HG02678 (cell line): ENCODE measurements around the gene CXCL6.

Source experiments
- ATAC-seq: cut with Tn5 transposase; IDR thresholded peaks from one replicate; pipeline ENCODE4 v1.9.1; 2021; ENCODE audit warnings: mild to moderate bottlenecking, moderate library complexity; ENCODE audit not compliant: unreplicated experiment

The CXCL6 gene

GRCh38 chr4:73865431-73866096 is 29.1 kb downstream of the CXCL6 start:
- no peak for ATAC-seq

DNA sequence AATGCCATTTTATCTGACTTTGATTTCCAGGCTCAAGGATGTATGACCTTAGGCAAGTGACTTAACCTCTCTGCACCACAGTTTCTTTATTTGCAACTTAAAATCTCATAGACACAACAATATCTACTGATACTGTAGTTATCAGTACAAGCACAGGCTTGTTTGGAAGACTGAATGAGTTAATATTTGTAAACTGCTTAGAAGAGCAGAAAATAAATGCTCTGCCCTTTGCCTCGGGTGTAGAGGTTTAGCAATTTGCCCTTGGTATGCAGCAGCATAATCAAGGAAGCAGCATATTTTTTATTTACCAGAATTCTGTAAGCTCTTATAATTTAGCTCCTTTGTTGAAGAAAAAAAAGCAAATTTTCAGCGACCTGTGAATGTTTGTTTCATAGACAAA is 29.8 kb downstream of the CXCL6 start:
- ATAC-seq, result no peak

DNA sequence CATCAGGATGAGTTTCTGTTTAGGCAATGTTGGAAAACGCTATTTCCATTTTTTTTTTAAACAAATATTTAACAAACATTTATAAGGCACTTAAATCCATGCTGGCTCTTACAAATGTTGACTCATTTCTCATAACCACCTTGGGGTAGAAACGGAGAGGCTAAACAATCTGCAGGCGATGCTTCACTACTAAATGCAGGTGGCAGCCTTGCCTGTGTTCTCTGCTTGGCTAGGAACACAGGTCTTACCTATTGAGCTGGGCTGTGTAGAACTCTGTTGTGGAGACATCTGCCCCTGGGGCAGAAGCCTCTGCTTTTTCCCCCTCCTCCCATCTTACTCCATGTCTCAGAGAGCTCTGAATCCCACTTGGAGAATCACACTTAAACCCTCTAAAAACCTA is 31.3 kb downstream of the CXCL6 start:
- ATAC-seq, result no peak

- no peak for ATAC-seq
Measured at GRCh38 chr4:73868206-73869129, 32.0 kb downstream of the CXCL6 start.

DNA sequence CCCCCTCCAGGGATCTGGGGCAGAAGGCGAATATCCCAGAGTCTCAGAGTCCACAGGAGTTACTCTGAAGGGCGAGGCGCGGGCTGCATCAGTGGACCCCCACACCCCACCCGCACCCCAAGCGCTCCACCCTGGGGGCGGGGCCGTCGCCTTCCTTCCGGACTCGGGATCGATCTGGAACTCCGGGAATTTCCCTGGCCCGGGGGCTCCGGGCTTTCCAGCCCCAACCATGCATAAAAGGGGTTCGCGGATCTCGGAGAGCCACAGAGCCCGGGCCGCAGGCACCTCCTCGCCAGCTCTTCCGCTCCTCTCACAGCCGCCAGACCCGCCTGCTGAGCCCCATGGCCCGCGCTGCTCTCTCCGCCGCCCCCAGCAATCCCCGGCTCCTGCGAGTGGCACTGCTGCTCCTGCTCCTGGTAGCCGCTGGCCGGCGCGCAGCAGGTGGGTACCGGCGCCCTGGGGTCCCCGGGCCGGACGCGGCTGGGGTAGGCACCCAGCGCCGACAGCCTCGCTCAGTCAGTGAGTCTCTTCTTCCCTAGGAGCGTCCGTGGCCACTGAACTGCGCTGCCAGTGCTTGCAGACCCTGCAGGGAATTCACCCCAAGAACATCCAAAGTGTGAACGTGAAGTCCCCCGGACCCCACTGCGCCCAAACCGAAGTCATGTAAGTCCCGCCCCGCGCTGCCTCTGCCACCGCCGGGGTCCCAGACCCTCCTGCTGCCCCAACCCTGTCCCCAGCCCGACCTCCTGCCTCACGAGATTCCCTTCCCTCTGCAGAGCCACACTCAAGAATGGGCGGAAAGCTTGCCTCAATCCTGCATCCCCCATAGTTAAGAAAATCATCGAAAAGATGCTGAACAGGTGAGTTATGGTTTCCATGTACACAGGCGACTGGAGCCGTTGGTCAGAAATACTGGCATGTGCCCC is 32.9 kb downstream of the CXCL6 start, which contains the start of gene CXCL1:
TSS of gene CXCL1 (plus strand) at position 264 of the 926 bp plus-strand sequence. CDS start at position 342, 78 bp downstream.
- ATAC-seq, result no peak

GRCh38 chr4:73870260-73870659 is 33.8 kb downstream of the CXCL6 start:
- no peak for ATAC-seq

DNA sequence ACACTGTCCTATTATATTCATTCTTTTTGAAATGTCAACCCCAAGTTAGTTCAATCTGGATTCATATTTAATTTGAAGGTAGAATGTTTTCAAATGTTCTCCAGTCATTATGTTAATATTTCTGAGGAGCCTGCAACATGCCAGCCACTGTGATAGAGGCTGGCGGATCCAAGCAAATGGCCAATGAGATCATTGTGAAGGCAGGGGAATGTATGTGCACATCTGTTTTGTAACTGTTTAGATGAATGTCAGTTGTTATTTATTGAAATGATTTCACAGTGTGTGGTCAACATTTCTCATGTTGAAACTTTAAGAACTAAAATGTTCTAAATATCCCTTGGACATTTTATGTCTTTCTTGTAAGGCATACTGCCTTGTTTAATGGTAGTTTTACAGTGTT is 34.3 kb downstream of the CXCL6 start:
- no peak for ATAC-seq

DNA sequence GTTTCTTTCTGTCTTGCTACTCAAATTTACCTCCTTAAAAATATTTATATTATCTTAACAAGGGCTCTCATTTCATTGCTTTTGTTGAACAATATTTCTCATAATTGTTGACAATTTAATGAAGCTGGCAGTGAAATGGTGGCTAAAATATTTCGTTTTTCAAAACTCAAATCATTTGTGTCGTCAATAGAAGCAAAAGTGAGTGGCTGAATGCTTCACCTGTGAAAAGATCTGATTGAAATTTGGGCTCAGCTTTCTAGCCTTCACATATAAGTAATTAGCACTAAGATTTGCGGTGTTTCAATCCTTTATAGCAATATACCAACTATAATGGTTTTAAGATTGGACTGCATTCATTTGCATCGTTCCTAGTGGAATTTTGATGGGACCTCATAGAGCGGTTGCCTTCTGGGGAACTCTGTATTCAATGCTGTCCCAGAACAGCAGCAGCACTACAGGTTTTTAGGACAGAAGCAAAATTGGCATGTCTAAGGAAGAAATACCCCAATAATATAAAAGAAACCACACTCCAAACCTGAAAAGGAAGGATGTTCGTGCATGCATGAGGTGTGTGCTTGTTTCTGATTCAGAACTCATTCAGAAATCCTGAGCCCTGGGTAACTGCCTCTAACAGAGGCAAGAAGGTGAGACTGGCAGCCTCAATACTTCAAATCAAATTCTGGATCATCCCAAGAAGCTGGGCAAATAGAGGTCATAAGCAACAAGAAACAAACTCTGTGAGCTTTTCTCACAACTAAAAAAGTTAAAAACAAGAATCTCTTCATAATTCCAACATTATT is 35.2 kb downstream of the CXCL6 start:
- ATAC-seq, result no peak

DNA sequence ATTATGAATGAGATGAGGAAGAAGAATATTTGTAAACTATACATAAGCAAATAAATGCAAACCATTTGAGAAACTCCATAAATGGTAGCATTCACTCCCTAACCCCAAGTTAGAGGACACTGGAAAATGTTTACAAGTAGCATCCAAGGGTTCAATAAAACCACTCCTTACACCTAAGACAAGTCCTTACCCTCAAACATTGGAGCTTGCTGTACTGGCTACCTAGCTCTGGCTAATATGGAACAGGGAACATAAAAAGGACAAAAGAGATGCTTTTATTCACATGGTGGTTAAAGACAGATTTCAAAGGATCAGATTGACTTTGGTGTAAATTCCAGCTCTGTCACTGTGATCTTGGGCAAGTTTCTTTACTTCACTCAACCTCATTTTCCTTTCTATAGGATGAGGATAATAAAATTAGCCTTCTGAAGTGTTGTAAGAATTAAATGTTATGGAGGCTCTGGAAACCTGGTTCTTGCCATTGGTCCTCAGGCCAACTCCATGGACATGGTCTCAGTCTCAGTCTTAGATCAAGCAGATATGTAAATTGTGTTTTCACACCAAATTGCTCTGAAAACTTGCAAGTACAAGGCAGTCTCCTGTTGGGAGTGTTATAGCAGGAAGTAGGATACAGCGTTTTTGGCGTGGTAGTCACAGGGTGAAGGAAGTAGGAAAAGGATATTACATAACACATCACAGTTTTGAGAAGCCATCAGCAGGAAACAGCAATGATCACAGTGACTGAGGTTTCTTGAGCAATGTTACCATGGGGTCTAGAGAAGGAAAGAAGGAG is 36.0 kb downstream of the CXCL6 start:
- no peak for ATAC-seq

DNA sequence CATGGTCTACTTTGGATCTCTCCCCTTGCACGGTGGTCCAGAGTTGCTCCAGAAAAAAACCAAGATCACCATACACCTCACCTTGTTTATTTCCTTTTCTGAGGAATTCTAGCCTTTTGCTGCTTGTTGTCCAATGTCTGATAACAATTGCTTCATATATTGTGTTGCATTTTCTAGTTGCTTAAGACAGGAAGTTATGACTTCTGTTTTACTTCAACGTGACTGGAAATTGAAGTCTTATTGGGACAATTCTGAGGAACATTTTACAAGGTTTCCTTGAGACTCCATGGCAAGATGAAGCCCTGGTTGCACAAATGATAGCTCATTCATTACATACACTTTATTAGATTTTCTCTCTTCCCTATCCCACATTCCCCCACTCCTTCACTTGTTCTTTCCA is 37.9 kb downstream of the CXCL6 start:
- ATAC-seq, result no peak

DNA sequence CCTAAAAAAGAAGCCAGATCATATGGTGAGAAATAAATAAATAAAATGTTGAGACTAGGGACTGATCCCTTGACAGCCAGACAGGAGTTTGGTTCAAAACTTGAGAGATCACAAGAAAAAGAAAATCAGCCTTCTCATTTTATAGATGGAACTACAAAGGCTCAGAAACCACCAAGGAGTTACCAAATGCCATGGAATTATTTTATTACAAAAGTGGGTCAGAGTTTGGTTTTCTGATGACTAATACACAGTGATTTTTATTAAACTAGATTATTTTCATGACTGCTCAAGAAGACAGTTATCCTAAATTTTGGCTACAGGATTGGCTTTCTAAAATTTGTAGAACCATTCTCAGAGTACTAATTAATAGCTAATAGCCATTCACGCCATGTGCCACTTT is 38.9 kb downstream of the CXCL6 start:
- no peak for ATAC-seq

- ATAC-seq, result no peak
Measured at GRCh38 chr4:73883306-73883705, 46.8 kb downstream of the CXCL6 start.

GRCh38 chr4:73885574-73886267 is 49.2 kb downstream of the CXCL6 start:
- no peak for ATAC-seq
